ENCODE results near the gene GBX1.

Gene GBX1

DNA sequence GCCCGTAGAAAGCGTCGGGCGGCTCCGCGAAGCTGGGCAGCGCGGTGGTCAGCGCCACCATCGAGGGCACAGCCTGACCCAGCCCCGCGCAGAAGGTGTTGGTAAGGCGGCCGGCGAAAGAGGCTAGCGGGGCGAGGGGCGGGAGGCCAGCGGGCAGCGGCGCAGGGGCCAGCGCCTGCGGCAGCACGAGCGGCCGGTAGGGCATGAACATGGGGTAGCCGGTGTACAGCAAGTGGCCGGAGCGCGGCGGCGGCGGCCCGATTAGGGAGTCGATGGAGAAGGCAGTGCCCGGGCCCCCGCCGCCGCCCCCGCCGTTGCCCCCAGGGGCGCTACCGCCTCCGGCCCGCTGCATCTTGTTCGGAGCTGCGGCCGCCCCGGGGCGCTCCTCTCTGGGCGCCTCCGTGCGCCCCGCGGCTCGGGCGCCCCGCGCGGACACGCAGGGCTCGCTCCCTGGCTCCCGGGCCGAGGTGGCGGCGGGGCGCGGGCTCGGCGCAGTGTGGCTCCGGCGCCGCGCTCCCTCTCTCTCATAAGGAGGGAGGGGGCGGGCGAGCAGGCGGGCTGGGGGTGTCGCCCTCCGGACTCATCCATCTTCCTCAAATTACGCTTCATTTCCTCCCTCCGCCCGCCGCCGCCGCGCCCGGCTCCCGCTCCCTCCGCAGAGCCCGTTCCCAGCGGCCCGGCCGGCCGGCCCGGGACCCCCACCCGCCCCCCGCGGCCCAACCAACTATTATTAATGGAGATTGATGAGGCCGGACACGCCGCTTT lies at the start of gene GBX1:
TSS of gene GBX1 (minus strand) at position 498 of the 765 bp plus-strand sequence. CDS start at position 352, 146 bp downstream.
- no peak for DNase-seq

DNA sequence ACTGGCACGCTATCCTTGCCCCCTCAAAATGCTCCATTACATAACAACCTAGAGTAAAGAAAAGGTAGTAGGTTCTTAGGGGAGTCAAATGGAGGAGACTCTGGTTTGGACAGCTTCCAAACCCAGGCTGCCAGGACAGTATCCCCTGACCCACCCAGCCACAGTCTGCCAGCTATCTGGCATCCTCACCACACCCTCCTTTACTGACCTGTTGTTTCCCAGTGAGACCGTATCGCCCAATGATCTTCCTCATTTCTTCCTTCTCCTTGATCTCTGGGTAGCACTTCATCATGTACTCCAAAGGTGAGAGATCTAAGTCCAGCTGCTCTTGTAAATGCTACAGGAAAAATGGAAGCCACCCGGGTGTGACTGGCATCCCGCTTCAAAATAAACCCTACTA lies 47.9 kb upstream of the GBX1 start:
- no peak for DNase-seq

DNA sequence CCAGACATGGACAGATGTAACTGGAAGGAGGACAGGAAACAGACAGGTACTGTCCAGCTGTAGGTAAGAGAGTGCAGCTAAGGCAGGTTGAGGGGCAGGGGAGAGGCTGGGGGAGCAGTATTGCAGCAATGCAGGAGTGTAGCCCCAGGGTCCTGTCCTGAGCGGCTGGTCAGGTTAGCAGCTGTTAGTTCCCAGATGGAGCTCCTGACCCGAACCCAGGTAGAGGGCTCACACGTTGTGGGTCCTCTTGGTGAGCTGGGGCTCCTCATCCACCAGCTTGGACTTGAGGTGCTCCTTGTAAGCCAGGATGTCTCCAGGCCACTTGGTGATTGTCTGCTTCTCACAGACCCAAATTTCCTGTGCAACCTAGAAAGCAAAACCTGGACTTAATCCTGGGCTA lies 46.3 kb upstream of the GBX1 start:
- DNase-seq: no peak

DNA sequence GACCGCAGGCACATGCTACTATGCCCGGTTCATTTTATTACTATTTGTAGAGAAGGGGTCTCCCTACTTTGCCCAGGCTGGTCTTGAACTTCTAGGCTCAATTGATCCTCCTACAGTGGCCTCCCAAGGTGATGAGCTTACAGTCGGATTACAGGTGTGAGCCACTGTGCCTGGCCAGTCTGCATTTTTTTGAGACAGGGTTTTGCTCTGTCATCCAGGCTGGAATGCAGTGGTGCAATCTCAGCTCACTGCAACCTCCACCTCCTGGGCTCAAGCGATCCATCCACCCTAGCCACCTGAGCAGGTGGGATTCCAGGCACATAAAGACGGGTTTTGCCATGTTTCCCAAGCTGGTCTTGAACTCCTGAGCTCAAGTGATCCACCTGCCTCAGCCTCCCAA lies 45.1 kb upstream of the GBX1 start:
- no peak for DNase-seq

DNA sequence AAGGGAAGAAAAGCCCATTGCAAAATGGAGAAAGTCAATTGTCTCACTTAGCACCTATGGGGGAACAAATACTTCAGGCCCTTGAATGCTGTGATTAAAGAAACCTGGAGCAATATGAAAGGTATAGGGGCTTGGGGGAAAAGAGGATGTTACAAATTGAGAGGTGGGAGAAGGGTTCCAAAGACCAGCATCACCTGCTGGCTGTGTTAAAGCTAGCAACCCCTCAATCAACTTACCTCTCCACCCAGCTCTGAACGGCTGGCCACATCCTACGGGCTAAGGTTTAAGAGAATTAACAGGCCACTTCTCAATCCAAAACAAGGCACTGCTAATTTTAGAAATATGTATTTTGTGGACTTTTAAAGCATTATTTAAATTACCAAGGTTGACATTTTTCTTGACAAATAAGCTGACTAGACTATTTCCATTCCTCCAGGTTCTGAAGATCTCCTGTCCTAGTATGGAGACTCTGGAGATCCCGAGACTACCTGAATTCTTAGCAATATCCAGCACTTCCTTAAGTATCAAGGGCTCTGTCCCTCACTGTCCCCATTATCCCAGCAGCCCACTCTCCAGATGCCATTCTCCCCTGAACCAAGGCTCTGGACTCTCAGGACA lies 43.8 kb upstream of the GBX1 start:
- no peak for DNase-seq

DNA sequence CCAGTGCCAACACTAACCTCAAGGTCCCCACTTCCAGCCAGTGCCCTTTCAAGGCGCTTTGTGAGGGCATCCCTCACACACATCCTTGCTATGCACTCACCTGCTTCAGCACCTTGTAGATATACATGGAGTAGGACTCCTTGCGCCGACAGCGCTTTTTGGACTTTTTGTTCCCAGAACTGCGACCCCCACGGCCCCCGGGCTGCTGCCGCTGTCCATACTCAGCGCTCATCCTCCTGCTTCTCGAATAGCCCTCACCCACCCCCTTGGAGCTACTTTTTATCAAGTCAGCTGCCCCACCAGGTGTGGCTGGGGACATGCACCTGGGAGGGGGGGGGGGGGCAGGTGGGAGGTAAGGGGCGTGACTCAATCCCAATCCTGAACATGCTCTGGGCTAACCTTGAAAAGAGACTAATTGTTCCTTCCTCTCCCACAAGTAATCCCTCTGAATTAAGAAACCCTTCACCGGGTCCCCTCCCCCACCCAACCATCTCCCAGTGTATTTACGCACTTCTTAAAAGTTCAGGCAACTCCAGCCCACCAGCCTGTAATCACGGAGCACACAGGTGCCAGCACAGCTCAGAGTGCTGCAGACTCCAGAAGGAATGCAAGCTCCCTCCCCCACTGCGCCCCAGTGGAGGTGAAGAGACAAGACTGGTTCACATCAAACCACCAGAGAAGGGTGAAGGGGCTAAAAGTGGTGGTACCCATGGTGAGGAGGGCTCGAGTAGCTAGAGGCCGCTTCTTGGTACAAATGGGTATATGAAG lies 42.8 kb upstream of the GBX1 start, which contains the start of gene H2BK1:
TSS of gene H2BK1 (minus strand) at position 402 of the 768 bp plus-strand sequence. CDS start at position 232, 170 bp downstream.
- DNase-seq: no peak

DNA sequence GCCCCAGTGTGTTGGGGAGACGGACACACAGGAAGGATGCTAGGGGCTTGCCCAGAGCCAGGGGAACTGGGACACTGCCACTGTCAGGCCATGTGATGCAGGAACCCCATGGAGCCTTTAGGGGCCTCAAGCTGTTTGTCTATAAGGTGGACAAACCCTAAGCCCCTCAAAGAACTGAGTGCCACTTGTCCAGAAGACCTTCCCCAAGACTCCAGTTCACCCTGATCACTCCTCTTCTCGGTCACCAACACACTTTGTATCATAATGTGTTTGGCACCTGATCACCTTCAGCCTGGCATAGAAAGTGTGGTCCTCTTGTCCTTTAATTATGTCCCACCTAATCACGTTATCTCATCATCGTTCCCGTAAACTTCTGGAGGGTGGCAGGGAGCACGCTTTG lies 42.1 kb upstream of the GBX1 start:
- no peak for DNase-seq

DNA sequence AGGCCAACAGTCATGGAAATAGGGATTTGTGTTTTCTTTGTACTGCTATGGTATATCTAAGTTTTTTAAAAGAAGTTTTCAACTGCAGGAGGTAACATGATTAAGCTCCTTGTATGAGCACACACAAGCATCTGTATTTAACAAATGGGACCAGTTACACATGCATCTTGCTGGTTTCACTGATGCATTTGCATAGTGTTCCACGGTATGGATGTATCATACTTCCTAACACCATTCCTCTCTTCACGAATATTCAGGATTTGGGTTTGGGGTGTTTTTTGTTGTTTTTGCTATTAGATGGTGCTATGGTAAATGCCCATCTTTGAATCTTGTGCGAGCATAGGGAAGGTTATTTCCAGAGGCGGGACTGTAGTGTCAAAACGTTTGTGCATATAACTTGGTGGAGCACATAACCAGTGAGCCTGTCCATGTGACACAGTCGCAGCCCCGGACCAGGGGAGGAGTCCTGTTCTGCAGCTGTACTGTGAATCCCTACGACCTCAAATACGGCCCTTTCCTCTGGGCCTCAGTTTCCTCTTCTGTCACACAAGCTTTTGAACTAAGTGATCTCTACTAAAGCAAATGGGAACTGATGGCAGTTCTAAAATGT lies 40.9 kb upstream of the GBX1 start:
- no peak for DNase-seq

DNA sequence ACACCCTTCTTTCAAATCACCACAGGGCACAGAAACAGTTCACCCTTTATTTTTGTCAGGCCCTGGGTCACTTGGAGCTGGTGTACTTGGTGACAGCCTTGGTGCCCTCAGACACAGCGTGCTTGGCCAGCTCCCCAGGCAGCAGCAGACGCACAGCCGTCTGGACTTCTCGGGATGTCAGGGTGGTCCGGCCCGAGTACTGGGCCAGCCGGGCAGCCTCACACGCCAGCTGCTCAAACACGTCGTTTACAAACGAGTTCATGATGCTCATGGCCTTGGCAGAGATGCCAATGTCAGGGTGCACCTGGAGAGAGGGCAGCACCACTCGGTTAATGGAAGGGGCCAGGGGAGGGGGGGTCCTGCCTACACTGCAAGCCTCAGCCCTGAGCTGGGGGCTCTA lies 40.3 kb upstream of the GBX1 start:
- no peak for DNase-seq

DNA sequence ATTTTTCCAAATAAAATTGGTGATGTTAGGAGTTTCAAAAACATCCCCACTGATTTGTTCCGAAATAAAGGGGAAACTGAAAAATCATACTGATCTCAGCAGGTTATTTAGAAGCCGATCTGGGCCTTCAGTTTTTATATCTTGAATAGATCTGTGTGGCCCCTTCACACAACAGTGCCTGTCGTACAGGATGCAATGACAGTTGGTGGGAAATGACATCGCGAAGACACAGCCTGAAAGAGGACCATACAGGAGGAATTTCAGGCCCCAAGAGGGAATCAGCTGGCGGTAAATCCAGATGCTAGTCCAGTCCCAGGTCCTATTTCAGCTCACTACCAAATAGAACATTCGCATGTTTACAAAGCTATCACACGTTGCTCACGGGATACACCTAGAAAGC lies 39.8 kb upstream of the GBX1 start:
- DNase-seq: no peak

DNA sequence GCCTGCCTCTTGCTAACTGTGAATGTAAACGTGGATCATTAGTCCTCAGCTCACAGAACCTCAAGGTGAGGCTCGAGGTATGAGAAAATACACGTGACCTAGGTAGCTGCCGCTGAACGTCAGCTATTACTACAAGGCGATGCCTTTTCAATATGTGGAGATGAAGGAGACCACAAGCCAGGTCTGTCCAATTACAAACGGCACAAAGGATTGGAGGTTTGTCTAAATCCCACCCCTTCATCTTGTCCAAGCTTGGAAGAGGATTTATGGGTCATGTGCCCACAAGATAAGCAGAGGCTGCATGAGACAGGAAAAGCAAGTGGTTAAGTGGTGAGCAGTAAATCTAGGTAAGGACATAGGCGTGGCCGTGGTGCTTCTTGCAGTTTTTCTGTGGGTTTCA lies 39.4 kb upstream of the GBX1 start:
- no peak for DNase-seq

DNA sequence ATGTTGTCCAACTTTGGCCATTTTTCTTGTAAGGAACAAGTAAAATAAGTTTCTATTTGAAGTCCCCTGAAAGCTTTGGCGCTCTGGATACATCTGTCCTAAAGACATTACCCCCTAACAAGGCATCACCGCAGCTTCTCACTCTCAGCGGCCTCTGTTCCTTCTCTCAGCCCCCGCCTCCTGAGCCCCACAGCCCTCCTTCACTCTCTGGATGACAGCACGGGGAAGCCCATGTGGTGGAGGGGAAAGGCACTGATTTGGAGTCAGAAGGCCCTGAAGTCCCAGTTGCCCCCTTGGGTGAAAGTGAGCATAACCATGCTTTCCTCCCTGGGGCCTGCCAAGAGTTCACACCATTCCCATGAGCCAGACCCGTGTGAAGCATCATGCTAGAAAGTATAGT lies 38.2 kb upstream of the GBX1 start:
- DNase-seq: no peak

DNA sequence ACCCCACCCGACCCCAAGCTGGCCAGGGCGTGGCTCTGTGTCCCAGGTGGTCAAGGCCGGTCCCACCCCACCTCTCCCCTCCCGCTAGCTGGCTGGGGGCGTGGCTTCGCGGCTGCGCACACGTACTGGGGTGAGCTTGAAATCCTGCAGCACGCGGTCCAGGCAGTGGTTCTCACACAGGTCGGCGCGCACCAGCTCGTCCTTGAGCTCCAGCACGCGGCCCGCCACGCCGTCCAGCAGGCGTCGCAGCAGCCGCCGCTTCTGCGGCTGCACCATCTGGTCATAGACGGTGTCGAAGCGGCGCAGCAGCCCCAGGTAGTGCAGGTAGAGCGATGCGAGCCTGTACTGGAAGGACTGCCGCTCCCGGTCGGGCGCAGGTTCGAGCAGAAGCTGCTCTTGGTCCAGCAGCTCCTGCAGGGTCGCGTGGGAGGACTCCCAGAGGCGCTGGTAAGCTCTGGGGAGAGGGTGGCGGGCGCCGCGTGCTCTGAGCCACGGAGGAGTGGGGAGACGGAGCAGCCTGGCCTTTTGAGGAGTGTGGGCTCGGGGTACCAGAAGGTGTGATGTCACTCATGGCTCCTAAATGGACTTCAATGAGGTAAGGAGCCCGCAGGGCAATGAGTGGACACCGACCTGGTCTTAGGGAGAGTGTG lies 37.0 kb upstream of the GBX1 start:
- DNase-seq: no peak

DNA sequence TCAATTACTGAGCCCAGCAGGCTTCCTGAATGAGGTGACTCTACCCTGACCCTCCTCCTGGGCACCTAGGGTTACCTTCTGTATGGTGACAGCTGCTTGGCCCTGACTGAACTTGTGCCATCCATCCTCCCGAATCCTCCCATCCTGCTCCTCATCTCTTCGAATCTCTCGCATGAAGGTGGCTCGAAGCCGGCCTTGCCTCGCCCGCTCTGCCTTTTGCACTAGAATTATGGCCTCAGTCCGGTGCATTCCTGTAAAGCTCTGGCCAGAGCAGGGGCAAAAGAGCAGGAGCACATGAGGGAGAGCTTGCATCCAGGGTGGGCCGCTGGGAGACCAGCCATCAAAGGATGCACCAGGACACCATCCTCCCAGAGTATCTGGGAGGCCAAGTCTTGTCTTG lies 35.3 kb upstream of the GBX1 start:
- no peak for DNase-seq

DNA sequence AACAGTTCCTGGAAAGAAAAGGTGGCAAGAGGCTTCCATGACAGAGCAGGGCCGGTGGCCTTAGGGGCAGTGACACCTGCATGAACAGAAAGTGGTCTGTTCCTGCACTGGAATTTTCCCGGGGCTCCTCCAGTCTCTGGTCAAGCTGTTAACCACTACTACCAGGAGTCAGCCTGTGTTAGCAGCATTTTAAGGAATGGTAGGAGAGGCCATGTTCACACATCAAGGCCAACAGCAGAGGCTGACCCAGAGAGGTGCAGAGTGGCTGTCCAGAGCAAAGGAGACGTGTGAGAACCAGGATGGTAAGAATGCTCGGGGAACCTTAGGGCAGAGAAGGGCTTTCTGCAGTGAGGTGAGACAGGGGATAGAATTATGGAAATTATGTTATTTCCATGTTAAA lies 34.3 kb upstream of the GBX1 start:
- DNase-seq: no peak

DNA sequence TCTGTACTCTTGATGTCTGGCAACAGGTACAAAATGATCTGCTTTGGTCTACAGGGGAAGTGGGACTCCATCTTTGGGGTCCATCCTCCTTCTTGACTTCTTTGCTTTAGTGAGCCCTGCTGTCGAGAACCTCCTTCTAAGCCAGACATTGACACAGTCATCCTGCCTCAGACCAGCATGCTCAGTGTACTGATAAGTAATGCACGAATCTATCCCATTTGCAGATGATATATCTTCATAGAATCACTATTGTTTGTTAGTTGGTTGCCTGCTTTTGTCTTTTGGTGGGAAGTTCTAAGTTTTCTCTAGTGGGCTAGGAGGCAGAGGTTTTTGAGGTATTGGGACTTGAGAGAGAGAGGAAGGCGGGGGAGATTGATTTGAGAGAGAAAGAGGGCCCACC lies 33.9 kb upstream of the GBX1 start:
- no peak for DNase-seq

DNA sequence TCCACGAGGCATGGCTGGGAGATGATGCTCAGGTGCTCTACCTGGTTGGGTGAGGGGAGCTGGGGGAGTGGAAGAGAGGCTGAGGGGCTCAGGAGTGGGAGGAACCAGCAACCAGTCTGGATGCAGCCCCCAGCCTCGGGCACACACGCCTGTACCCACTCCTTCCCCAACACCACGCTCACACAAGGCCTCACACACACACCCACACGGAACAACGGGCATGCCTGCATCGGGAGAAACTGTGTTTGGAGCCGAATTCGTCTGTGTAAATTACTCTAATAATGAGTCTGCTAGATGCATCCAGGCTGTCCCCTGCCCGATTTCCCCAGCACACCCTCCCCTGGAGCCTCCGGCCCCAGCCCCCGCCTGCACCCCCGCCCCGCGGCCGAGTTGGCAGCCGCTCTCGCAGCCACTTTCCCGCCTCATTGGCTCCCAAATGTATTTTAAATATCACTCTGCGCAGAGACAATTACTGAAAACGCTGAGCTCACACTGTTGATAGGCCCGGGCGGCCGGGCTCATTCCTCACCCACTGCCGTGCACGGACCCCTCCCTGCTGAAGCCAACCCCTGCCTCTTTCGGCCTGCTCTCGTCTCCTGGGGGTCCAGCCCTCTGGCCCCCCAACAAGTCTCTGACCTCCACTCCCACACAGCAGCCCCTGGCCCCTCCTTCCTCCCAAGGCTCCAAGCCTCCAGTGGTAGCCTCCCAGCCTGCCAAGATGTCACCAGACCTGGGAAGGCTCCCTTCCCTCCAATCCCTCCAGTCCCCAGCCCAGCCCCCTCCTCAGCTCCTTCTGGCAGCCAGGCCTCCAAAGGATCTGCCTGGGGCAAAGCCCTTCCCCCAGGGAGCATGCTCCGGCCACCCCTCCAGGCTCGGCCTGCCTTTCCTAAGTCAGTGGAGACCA lies 31.7 kb upstream of the GBX1 start:
- no peak for DNase-seq

DNA sequence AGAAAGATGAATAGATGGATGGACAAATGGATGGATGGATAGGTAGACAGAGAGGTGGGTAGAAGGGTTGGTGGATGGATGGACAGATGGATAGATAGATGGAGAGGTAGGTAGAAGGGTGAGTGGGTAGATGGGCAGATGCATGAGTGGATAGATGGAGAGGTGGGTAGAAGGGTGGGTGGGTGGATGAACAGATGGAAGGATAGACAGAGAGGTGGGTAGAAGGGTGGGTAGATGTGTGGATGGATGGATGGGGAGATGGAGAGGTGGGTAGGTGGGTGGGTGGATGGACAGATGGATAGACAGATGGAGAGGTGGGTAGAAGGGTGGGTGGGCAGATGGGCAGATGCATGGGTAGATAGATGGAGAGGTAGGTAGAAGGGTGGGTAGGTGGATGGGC lies 30.4 kb upstream of the GBX1 start:
- no peak for DNase-seq

DNA sequence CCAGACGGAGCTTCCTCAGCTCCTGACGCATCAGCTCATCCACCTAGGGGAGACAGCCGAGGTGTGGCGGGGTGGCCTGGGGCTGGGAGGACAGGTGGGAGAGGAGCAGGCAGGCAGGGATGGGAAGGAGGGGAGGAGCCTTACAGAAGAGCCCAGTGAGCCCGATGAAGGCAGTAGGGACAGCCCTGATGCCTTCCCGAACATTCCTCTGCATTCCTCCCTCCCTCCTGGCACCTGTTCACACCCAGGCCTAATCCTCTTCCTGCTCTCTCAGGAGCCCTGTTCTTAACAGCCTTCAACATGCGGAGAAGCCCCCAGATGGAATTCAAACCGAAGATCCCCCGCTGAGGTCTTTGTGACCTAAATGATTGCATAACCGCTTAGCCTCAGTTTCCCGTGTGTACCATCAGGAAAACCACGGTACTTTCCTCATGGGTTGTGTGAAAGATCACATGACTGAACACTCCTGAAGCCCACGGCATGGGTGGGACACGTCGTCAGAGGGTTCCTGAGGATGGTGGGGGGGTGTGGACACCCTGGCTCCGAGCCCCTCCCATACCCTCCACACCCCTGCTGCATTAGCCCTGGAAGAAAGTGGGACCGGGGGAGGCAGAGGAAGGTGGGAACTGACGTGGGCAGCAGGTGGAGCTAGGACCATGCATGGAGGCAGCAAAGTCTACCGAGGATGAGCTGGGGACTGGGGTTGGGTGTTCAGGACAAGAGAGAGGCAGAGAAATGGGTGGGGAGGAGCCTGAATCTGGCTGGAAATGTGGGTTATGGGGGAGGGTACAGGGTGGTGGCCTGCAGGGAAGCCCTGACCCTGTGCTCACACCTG lies 28.3 kb upstream of the GBX1 start:
- no peak for DNase-seq

DNA sequence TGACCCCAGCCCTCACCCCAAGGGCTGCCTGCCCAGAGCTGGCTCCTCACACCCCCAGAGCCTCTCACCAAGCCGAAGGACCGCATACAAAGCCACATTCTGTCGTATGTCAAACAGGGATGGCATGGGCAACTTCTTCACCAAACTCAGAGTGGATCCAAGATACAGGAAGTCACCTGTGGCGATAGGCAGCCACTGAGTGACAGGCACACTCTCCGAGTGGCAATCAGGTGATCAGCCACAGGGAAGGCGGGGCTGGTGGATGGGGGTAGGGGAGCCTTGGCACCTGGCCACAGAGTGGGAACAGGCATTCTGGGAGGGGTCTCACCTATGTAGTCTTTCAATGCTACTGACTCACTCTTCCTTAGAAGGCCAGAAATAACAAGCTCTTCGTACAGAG lies 26.7 kb upstream of the GBX1 start:
- DNase-seq: no peak
